Effector CD8-positive, alpha-beta T cell (primary cell): Measurements from ENCODE around the gene FLVCR1.
"Not testable (repeated sequence)": the region's sequence is repeated elsewhere in the genome, so short reads cannot be mapped to it uniquely, and the experiment has no call there.

Experiments used
- DNase-seq: peaks from one replicate; lab custom pipeline; 2025; lab: John Stamatoyannopoulos, UW

Gene FLVCR1

GRCh38 chr1:212860713-212861581 lies 2.9 kb downstream of the FLVCR1 start:
- DNase-seq: no peak

- no peak for DNase-seq
Measured at GRCh38 chr1:212862111-212862690, 4.1 kb downstream of the FLVCR1 start.

- DNase-seq: not testable (repeated sequence)
Measured at GRCh38 chr1:212863345-212863744, 5.3 kb downstream of the FLVCR1 start.

GRCh38 chr1:212864201-212864600 lies 6.1 kb downstream of the FLVCR1 start:
- DNase-seq: no peak

GRCh38 chr1:212867192-212867591 lies 9.1 kb downstream of the FLVCR1 start:
- DNase-seq: no peak

- no peak for DNase-seq
Measured at GRCh38 chr1:212871976-212872375, 13.9 kb downstream of the FLVCR1 start.

- DNase-seq: no peak
Measured at GRCh38 chr1:212873518-212873917, 15.4 kb downstream of the FLVCR1 start.

- no peak for DNase-seq
Measured at GRCh38 chr1:212878418-212878817, 20.3 kb downstream of the FLVCR1 start.

GRCh38 chr1:212879947-212880690 lies 22.0 kb downstream of the FLVCR1 start:
- DNase-seq: no peak

GRCh38 chr1:212884592-212884991 lies 26.5 kb downstream of the FLVCR1 start:
- no peak for DNase-seq

- DNase-seq: no peak
Measured at GRCh38 chr1:212892108-212892507, 34.0 kb downstream of the FLVCR1 start.

- no peak for DNase-seq
Measured at GRCh38 chr1:212899845-212900244, 41.8 kb downstream of the FLVCR1 start.

GRCh38 chr1:212901290-212901689 lies 43.2 kb downstream of the FLVCR1 start:
- DNase-seq: no peak

- no peak for DNase-seq
Measured at GRCh38 chr1:212902054-212902453, 44.0 kb downstream of the FLVCR1 start.

- no peak for DNase-seq
Measured at GRCh38 chr1:212903664-212904063, 45.6 kb downstream of the FLVCR1 start.

- not testable (repeated sequence) for DNase-seq
Measured at GRCh38 chr1:212908071-212908470, 50.0 kb downstream of the FLVCR1 start.

- no peak for DNase-seq
Measured at GRCh38 chr1:212908971-212909370, 50.9 kb downstream of the FLVCR1 start.

GRCh38 chr1:212909652-212910063 lies 51.6 kb downstream of the FLVCR1 start:
- DNase-seq: no peak

GRCh38 chr1:212910213-212910612 lies 52.1 kb downstream of the FLVCR1 start:
- DNase-seq: not testable (repeated sequence)

GRCh38 chr1:212913638-212914037 lies 55.6 kb downstream of the FLVCR1 start:
- DNase-seq: not testable (repeated sequence)

- not testable (repeated sequence) for DNase-seq
Measured at GRCh38 chr1:212914110-212914509, 56.0 kb downstream of the FLVCR1 start.

- no peak for DNase-seq
Measured at GRCh38 chr1:212914789-212915188, 56.7 kb downstream of the FLVCR1 start.
